HG03175 (cell line): ENCODE results near the gene MACROH2A1.

Experiments
- ATAC-seq: cut with Tn5 transposase; IDR thresholded peaks from one replicate; pipeline ENCODE4 v1.9.1; 2021; ENCODE audit warnings: mild to moderate bottlenecking, moderate library complexity; ENCODE audit not compliant: unreplicated experiment

MACROH2A1 gene

DNA sequence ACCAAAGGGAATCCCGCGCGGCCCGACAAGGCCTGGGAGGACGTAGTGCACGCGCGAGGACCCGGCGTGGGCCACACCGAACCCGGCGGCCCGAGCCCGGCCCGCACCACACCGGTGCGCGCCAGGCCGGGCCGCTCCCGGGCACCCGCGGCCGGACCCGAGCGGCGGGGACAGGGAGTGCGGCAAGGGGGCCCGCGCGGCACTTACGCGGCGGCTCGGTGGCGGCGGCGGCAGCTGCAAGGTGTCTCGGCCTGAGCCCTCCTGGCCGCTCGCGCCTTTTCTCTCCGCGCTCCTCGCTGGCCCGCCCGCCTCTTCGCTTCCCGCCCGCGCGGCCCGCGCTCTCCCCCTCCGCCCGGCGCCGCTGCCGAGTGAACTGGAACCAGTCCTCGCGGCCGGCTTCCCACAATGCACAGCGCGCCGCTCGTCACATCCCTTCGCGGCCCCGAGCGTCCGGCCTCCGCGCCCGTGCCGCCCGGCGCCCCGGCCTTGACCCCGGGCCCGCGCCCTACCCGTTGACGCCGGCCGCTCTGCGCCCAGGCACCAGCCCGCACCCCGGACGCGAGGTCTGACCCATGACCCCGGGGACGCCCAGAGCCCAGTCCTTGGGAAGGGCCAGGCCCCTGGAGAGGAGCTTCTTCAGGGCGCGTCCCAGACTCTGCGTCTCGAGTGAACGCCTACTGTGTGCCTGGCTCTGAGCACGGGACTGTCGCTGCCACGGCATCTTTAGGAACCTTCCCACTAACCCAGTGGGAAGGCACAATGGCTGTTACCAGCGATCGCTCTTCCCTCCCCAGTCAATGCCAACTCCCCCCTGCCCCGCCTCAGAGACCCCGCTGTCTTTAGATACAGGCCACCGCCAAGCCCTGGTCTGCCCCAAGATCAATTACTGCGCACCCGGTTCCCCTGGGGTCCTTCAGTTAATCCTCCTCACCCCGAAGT lies at the start of gene MACROH2A1:
Gene MACROH2A1 (minus strand): TSS at position 377 of the 939 bp plus-strand sequence. CDS start 10,138 bp downstream, outside the sequence.
- peak; percentile 86 for ATAC-seq

DNA sequence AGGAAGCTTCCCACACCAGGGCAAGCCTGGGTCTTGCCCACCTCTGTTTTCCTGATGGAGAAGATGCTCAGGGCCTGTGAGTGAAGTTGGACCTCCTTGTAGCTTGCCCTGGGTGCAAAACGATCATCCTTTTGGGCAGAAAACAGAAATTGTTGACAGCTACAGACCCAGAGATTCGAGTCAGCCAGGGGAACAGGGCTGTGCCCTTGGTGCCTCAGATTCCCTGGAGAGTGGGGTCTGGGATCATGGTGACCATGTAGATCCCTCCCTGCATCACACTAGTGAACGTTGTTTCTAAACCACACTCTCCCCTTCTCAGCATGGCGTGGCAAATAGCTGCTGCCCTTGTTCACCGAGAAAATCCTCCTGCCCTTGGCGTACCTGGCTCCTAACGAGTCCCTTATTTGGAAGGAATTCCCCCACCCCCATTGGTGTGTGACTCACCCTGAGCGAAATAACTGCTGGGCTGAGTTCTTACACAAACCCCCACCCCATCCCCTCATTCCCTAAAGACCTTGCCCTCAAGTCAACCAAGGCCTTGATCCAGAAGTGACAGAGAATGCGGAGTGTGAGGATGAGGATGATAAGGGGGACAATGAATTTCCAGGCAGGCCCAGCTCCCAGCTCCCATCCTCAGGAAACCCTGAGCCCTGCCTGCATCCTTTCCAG lies 49.2 kb upstream of the MACROH2A1 start:
- no peak for ATAC-seq

DNA sequence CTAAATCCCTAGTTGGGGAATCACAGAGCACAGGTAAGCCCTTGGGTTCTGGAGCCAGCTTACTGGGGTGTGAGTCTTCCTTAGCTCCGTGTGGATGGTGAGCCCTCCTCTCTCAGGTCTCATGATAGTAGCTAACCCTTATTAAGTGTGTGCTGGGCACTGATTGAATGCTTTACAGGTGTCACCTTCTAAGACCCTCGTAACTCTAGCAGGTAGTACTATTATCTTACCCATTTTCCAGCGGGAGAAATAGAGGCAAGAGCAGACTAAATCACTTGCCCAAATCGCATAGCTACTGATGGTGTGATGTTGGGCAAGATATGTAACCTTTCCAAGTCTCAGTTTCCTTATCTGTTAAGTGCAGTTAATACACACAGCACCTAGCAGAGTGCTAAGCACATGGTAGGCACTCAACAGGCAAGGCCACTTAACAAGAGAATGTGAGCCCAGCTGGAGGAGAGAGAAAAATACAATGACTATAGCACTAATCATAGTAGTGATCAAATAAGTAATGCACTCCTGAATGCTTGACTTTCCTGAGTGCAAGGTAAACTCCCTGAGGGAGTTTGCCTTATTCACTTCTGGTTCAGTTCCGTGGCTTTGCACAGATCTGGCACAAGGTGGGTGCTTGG lies 48.4 kb upstream of the MACROH2A1 start, which contains the start of gene DCANP1:
Gene DCANP1 (minus strand): TSS at position 51 of the 632 bp plus-strand sequence. CDS start 240 bp downstream, outside the sequence.
- no peak for ATAC-seq

DNA sequence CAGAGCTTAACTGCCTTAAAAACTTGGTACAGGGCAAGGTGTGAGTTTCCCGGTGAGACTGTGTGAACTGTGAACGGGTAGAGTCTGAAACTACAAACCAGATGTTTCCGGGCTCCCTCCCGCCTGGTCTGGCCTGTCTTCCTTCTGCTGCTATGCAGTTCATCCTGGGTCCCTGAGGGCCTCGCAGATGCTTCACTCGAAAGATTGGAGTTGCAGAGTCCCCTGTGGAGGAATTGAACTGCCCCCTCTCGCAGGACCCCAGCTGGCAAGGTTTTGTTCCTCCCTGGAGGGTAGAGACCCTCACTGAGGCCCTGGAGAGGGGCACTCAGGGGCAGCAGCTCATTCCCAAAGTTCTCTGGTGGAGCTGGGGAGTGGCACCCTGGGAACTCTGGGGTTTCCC lies 47.6 kb upstream of the MACROH2A1 start:
- no peak for ATAC-seq

DNA sequence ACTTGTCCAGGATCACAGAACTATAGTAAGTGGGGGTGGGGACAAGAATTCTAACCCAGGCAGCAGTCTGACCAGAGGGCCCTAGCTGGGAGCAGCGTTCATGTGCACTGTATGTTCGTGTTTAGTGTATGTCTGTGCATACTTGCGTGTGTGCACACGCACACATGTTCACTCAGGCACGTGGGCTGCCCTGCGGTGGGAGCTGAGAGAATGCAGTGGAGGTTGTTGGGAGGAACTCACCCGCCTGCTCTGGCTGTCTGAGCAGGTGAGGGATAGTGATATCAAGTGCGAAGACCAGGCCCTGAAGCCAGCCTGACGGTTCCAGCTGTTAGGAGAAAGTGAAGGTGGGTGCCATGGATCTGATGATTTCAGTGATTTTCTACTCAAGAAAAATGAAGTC lies 47.2 kb upstream of the MACROH2A1 start:
- no peak for ATAC-seq

DNA sequence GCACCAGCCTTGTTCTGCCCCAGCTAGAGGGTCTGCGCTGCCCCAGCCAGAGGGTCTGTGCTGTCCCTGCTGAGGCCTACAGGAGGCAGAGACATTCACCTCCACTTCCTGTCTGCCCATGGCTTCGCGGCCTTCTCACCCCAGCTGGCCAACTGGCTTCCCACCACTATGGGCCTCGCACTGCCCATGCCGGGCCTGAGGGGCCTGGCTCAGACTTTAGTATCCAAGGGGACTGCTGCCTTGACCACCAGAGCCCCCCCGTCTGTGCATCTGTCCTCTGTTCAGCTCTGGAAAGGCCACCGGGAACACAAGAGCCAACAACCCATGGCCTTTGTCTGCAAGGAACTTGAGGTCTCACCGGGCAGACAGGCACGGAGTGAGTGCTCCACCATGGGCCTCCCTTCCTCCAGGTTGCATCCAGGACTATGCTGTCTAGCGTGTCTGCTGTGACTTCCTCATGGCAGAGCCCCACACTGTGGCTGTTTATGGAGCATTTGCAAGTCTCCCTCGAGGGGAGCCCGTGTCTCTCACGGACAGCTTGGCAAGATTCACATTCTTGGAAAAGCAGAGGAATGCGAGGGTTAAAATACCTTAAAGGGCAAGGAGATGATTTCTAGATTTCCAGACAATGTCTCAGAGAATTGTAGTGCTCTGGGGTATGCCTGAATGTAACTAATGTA lies 46.4 kb upstream of the MACROH2A1 start:
- ATAC-seq: no peak

DNA sequence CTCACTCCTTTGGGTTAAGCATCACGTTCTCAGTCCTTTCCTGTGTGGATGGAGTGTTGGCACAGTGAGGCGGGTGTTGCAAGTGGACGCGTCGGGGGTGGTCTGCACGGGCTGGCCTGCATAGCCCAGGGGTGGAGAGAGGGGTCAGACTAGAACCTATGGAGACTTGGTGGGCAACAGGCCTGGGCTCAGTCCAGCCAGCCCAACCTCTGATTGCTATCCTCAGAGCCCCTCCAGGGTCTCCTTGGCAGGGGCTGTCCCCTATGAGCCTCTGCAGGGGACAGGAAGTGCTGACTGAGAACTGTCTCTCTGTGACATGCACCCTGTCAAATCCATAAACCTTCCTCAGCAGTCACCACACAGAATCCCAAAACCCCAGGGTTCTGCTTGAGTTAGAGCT lies 45.9 kb upstream of the MACROH2A1 start:
- ATAC-seq: no peak

DNA sequence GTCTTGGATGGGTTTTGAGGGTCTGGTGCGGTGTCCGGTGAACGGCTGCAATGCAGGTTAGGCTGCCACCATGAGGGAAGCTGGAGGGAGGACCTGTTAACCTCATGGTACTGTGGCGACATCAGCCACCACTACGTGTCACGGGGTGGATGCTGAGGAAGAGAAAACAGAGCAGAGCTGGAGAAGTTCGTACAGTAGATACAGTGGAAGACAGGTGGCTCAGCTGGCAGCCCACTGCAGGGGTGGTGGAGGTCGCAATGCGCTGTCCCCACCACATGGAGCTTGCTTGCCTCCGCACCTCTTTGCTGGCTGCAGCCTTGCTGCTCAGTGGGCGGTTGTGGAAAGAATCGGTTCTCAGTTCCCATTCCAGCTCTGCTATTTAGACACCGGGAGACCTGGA lies 45.3 kb upstream of the MACROH2A1 start:
- ATAC-seq: no peak

DNA sequence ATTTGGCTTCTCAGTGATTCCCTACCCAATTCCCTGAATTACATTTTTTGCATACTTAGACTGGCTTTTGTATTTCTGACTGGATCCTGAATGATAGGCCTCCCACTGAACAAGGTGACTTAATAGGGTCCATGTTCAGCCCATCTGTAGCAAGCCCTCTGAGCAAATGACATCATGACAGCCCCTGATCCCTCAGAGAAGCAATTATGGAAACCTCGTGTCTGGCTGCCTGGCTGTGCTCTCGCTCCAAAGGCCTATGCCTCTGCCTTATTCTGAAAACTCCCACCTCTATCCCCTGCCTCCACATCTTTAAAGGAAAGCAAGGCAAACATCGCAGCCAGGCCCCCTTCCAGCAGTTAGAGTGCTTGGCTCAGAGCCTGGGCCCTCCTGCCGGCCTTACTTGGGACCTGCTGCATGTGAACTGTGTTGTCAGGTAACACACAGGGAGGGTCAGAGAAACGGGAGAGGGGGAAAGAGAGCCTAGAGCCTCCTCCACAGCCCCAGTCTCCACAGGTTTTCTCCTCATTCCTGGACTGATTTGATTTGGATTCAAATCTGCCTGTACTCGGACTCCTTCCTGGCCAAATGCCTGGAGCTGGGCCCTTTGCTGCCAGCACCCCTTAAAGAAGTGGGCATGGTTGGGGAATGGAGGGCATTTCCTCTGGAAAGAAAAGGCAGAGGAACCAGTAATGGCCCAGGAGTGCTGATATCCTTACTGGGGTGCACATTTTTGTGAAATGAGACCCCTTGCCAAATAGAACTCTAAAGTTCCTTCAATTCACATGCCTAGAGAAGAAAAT lies 44.3 kb upstream of the MACROH2A1 start:
- ATAC-seq: no peak

DNA sequence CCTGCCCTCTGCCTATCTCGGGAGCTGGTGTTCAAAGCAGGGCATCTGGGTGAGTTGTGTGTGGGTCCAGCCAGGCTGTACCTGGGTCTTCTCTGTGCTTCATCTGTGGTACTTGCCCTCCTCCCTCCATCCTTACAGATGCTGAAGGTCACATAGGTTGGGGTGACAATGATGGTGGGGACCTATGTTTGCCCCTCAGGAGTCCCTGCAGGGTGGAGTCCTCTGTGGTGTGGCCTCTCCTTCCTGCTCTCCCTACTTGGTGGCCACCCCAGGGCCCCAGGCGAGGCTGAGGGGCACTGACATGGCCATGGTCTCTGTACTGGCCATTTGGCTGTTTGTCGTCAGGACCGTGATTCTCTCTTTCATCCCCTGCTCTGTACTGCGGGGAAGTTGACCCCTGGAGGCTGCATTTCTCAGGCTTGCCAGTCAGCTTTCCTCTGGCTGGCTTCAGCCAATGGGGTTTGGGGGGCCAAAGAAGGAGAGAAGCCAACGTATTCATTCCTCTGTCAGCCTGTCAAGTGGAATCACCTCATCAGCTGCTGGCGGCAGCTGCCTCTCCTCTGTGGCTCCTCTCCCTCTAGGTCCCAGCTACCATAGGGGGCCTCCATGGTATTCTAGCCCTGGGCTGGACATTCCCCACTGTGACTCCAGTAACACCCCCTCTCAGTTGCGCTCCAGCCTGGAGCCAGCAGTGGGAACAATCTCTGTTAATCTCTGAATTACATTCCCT lies 43.6 kb upstream of the MACROH2A1 start:
- no peak for ATAC-seq

DNA sequence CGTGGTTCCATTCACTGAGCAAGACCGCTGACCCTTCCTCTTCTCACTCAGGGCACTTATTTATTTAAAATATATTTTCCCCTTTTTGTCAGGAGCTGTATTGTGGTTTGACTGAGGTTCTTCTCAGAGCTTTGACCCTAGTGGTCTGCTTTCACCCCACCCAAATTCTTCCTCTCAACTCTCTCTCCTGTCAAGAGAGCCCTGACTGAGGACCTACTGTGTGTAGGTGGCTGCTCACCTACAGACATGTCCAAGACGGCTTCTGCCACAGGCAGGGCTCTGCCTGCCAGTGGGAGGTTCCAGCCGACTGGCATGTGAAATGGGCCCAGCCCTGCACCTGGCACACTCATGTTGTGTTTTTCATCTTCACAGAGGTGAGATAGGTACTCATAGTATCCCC lies 42.9 kb upstream of the MACROH2A1 start:
- no peak for ATAC-seq

DNA sequence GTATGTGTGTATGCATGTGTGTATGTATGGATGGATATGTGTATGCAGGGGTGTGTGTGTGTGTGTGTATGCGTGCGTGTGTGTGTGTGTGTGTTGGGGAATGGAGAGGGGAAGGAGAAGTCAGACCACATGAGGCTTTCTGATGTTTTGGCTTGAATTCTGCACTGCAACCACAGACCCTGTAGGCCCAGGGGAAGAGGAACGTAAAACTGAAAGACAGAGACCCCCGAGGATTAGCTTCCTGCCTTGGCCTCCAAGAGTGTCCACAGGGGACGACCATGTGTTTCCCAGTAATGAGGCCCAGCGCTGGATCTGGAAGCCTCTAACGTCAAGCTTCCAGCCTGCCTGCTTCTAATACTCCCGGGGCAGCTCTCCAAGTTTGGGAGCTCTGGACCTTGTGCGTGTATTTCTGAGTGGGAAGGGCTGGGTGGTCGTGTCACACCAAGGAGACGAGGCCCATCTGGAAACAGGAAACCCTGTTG lies 42.4 kb upstream of the MACROH2A1 start:
- no peak for ATAC-seq

DNA sequence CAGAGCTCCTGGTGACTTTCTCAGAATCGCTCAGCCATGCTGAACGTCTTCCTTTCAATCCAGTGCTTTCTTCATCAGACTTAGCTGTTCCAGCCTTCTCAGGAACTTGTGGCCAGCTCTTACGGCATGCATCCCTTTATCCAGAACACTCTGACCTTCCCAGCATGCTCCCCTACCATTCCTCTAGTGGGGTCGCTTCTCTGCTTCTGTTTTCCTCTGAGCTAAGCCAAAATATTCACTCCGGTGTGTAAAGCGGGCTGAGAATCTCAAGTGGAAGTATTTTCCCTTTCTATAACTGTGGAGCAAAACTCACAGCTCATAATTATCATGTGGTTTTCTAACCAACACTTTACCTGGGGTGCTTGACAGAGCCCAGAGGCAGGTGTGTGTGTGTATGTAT lies 41.9 kb upstream of the MACROH2A1 start:
- no peak for ATAC-seq

DNA sequence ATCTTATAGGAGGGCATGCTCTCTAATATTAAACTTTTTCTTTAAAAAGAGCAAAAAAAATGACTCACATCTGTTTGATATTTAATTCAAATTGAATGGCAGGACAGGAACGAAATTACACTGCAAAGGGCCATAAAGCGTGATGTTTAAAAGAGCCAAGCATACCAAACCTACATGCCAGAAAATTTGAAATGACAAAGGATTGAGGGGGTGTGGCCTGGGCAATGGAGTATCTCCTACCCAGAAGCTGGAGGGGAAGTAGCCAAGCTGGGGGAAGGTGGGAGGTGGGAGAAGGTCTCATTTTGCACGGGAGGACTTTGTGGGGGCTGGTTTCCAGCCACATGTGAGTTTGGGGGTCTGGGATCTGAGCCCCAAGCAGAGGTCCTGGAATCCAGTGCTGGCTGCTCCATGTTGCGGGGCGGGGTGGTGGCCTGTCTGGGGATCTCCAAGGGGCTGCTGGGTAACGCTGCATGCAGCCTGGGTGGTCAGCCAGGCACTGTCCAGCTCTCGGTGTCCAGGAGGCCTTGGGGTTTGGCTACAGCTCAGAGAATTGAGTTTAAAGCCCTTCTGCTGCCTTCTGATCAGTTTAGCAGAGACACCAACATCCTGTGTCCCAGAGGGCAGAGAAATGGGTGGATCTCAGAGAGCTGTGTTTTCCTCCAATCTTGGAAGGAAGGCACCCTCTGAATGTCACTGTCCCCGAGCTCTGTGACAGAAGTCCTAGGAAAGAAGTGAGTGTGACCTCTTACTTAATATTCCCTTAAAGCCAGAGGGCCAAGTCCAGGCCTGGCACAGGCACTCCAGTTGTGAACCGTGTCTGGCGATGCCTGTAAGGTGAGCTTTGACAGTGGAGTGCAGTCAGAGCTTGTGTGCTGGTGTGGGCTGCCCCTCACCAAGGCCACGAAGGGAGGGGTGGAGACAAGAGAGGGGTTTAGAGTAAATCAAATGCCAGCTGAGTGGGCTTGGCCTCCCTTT lies 40.5 kb upstream of the MACROH2A1 start:
- ATAC-seq: no peak

DNA sequence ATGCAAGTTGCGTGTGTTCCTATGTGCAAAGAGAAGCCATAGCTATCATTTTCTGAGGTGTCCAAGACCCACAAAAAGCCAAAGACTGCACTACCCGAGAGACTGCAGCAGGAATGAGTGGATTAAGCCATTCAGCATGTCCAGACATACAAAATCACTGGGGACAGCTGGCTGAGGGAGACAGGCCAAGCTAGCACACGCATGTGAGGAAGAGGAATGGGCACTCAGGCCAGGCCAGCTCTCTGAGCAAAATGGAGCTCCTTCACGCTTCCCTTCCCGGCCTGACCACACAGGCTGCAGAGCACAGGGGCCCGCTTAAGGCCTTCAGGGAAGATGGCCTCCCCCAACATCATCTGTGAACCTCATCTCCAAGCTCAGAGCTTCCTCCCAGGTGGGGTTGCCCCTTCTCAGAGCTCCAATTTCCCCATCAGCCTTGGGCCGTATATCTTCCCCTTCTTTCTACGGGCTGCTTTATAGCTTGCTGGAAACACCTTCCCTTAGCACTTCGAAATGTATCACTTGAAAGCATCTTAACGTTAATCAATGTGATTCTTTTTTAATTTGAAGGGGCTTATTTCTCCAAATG lies 39.7 kb upstream of the MACROH2A1 start:
- ATAC-seq: no peak

DNA sequence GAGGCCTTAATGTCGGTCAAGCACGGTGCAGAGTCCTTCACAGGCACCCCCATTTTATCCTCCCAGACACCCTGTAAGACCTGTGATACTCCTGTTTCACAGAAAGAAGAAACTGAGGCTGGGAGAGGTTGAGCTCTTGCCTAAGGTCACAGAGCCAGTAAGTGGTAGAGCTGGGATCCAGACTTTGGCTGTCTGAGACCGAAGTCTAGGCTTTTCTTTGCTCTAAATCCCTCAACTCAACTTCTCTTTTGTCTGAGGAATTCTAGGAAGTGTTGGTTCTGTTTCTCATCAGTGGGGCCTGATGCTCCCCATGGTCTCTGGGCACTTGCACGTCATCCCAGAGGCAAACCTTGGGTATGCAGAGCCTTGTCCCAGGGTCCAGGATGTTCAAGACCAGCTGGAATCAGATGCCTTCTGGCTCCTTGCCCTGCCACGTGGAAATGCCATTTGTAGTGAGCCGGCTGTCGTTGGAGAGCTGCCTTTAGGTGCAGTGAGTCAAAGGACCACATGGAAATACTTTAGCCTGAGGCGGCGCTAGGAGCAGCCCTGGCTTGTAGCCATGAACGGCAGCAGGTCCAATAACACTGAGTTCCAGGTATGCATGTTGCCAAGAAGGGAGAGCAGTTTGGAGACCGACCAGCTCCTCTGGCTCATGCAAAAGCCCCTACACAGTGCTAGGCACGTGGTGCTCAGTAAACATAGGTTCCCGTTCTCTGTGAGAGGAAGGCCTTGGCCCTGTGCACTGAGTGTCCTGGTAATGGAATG lies 38.9 kb upstream of the MACROH2A1 start:
- ATAC-seq: no peak

DNA sequence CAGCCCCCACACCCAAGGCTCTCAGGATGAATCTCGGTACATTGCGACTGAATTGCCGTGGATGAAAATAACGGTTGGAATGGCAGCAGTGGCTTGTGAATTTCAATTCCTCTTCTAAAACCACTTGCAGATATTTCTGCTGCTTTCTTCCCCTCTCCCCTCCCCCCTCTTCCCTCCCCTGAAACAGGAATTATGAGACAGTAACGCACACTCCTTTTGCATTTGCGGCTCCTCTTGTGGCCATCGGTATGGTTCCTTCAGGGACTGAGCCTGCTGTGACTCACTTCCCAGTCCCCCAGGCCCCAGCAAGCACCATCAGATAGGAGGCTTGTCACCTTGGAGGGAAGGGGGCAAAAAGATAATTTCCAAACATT lies 38.4 kb upstream of the MACROH2A1 start:
- ATAC-seq: no peak
